Measurements from ENCODE around the gene DPAGT1. TPM values are rescaled to one million over a fixed set of nuclear protein-coding genes. Genes with fewer than 3 reads are reported as not detected.

DPAGT1 gene
- total RNA-seq, 2 experiments from 2014 or later = 31.7 to 83.4 TPM

GRCh38 chr11:119092880-119093842 is 8.5 kb downstream of the DPAGT1 start:
- peaks cover 38% of the 10 kb centered on the region for H3K79me2 ChIP-seq (ENCODE audit: insufficient read depth, low read depth, low read length)
- H4K20me1 ChIP-seq (ENCODE audit: insufficient read depth, low read length) = peaks cover 23% of the 10 kb centered on the region
- H3K27ac ChIP-seq (ENCODE audit: low read depth, low read length, poor library complexity, severe bottlenecking) = peak overlapping the region; percentile 79
- peaks cover 66% of the 10 kb centered on the region for H3K4me1 ChIP-seq (ENCODE audit: insufficient read depth, low read length, poor library complexity, severe bottlenecking)
- no peak overlapping the region for H2AFZ ChIP-seq (ENCODE audit: low read length)
- ChIA-PET CTCF (ENCODE audit: unreplicated experiment) (no interaction called here), POLR2A (interaction anchor here (0.7 to 1.2 kb wide), 3 partner anchors 9 to 71 kb away, joined by 3 read pairs; partner anchors contain the start of genes DPAGT1 and VPS11)
- peak overlapping the region; percentile 79 for H3K4me2 ChIP-seq (ENCODE audit: low read length)
- peak overlapping the region; percentile 81 for H3K4me3 ChIP-seq (ENCODE audit: low read depth, low read length, poor library complexity, severe bottlenecking)
- H3K36me3 ChIP-seq (ENCODE audit: insufficient read depth, low read length) = peaks cover 68% of the 10 kb centered on the region
- intact Hi-C loops (cut with micrococcal nuclease; ENCODE audit: unreplicated experiment) = no loop called here
- no TSS peak for BruUV-seq (replicated peaks)
- H3K9me3 ChIP-seq (ENCODE audit: low read length) = no peaks in the 10 kb centered on the region
- H3K9me2 ChIP-seq (ENCODE audit: insufficient read depth, low read length) = no peaks in the 10 kb centered on the region
- no peak for DNase-seq (ENCODE audit: low spot score)
- TF ChIP-seq, protein P1, sequence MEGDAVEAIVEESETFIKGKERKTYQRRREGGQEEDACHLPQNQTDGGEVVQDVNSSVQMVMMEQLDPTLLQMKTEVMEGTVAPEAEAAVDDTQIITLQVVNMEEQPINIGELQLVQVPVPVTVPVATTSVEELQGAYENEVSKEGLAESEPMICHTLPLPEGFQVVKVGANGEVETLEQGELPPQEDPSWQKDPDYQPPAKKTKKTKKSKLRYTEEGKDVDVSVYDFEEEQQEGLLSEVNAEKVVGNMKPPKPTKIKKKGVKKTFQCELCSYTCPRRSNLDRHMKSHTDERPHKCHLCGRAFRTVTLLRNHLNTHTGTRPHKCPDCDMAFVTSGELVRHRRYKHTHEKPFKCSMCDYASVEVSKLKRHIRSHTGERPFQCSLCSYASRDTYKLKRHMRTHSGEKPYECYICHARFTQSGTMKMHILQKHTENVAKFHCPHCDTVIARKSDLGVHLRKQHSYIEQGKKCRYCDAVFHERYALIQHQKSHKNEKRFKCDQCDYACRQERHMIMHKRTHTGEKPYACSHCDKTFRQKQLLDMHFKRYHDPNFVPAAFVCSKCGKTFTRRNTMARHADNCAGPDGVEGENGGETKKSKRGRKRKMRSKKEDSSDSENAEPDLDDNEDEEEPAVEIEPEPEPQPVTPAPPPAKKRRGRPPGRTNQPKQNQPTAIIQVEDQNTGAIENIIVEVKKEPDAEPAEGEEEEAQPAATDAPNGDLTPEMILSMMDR (conservative IDR thresholded peaks at IDR 0.05; ENCODE audit: low read length) = no peak
- no peak for TF ChIP-seq EZH2phosphoT487 (IDR thresholded peaks at IDR 0.05; ENCODE audit: borderline replicate concordance, low read depth, low read length)

- DNase-seq (ENCODE audit: low spot score) = peak; percentile 51
Measured at GRCh38 chr11:119091966-119092879, 9.4 kb downstream of the DPAGT1 start.

More at GRCh38 chr11:119091966-119092879, 9.4 kb downstream of the DPAGT1 start:
- peaks cover 59% of the 10 kb centered on the region for H3K36me3 ChIP-seq (ENCODE audit: insufficient read depth, low read length)
- intact Hi-C loops (cut with micrococcal nuclease; ENCODE audit: unreplicated experiment) = no loop called here
- no peaks in the 10 kb centered on the region for H3K9me2 ChIP-seq (ENCODE audit: insufficient read depth, low read length)
- H3K27ac ChIP-seq (ENCODE audit: low read depth, low read length, poor library complexity, severe bottlenecking) = peak overlapping the region; percentile 79
- peaks cover 63% of the 10 kb centered on the region for H3K4me1 ChIP-seq (ENCODE audit: insufficient read depth, low read length, poor library complexity, severe bottlenecking)
- H3K9me3 ChIP-seq (ENCODE audit: low read length) = no peaks in the 10 kb centered on the region
- peaks cover 23% of the 10 kb centered on the region for H4K20me1 ChIP-seq (ENCODE audit: insufficient read depth, low read length)
- no TSS peak for BruUV-seq (replicated peaks)
- H3K79me2 ChIP-seq (ENCODE audit: insufficient read depth, low read depth, low read length) = peaks cover 38% of the 10 kb centered on the region
- H2AFZ ChIP-seq (ENCODE audit: low read length) = no peak overlapping the region
- no peak for TF ChIP-seq EZH2phosphoT487 (IDR thresholded peaks at IDR 0.05; ENCODE audit: borderline replicate concordance, low read depth, low read length)
- TF ChIP-seq, protein P1 (conservative IDR thresholded peaks at IDR 0.05; ENCODE audit: low read length) = no peak
- ChIA-PET CTCF (ENCODE audit: unreplicated experiment) (interaction anchor here (1.2 kb wide), 1 partner anchor 34 kb away, joined by 3 read pairs; no protein-coding TSS in a partner anchor), POLR2A (interaction anchor here (0.5 to 1.2 kb wide), 4 partner anchors 9 to 72 kb away, joined by 3 to 5 read pairs (median 3); partner anchors contain the start of genes DPAGT1 and VPS11)
- H3K4me3 ChIP-seq (ENCODE audit: low read depth, low read length, poor library complexity, severe bottlenecking) = peak overlapping the region; percentile 81
- H3K4me2 ChIP-seq (ENCODE audit: low read length) = peak overlapping the region; percentile 79
